SK-N-SH (cell line): ENCODE data around the gene HIF1A. TPM values are rescaled to one million over a fixed set of nuclear protein-coding genes. Genes with fewer than 3 reads are reported as not detected.

Source experiments
- CTCF ChIA-PET: fragments of 300-600, 350-600 bp; formaldehyde crosslinking; extraction: SDS; loops from one replicate; lab custom pipeline; 2021; lab: Yijun Ruan, JAX
- POLR2A ChIA-PET: fragments of 350-600 bp; sonication (Branson Sonifier 250); formaldehyde crosslinking; extraction: SDS; loops from one replicate; lab custom pipeline; 2020; ENCODE audit warnings: antibody characterized with exemption, inconsistent platforms; lab: Yijun Ruan, JAX
- DNase-seq: peaks from one replicate; pipeline ENCODE4 v3.0.0; 2012
- H2AFZ ChIP-seq: fragments of 200-600 bp; sonication (generic); 2 replicates; pipeline ENCODE4 v1.8.1; 2016; ENCODE audit warnings: antibody characterized with exemption, mild to moderate bottlenecking, low read depth
- H3F3A ChIP-seq: fragments of 200-600 bp; sonication (generic); replicated peaks from 2 replicates; pipeline ENCODE3; 2016; ENCODE audit warnings: antibody characterized with exemption, mild to moderate bottlenecking; ENCODE audit not compliant: insufficient read depth
- H3K27ac ChIP-seq, 2 experiments: fragments of 200-500 bp in 1 of 2; fragments of 200-600 bp in 1 of 2; sonication (Bioruptor generic) in 1 of 2; sonication (generic), shearing (Covaris generic) in 1 of 2; 2 replicates each; pipeline versions ENCODE4 v1.5.1 to v1.6.1; 2014 to 2016; ENCODE audit warnings: low read depth in 2 of 2, inconsistent platforms in 1 of 2, low read length in 1 of 2, mild to moderate bottlenecking in 1 of 2, mixed read lengths in 1 of 2
- H3K27me3 ChIP-seq: fragments of 200-600 bp; sonication (generic), shearing (Covaris generic); 2 replicates; pipeline ENCODE4 v1.6.1; 2016; ENCODE audit warnings: mixed run types; ENCODE audit not compliant: insufficient read depth
- H3K36me3 ChIP-seq, 2 experiments: fragments of 200-500 bp in 1 of 2; fragments of 200-600 bp in 1 of 2; sonication (Bioruptor generic) in 1 of 2; sonication (generic) in 1 of 2; replicated peaks in 1 of 2; 2 replicates each; pipeline versions ENCODE3 to v1.5.1; 2014 to 2016; ENCODE audit warnings: low read length in 1 of 2, mild to moderate bottlenecking in 1 of 2; ENCODE audit not compliant: insufficient read depth in 2 of 2, control insufficient read depth in 1 of 2
- H3K4me1 ChIP-seq, 2 experiments: fragments of 200-500 bp in 1 of 2; fragments of 200-600 bp in 1 of 2; sonication (Bioruptor generic) in 1 of 2; sonication (generic), shearing (Covaris generic) in 1 of 2; 2 replicates each; pipeline versions ENCODE4 v1.5.1 to v1.6.1; 2014 to 2016; ENCODE audit warnings: low read depth in 1 of 2, low read length in 1 of 2, mixed run types in 1 of 2; ENCODE audit not compliant: insufficient read depth in 2 of 2, control insufficient read depth in 1 of 2
- H3K4me2 ChIP-seq: fragments of 200-600 bp; sonication (generic), shearing (Covaris generic); 2 replicates; pipeline ENCODE4 v1.6.1; 2017; ENCODE audit warnings: mixed run types
- H3K4me3 ChIP-seq, 2 experiments: fragments of 200-500 bp in 1 of 2; fragments of 200-600 bp in 1 of 2; sonication (Bioruptor generic) in 1 of 2; sonication (generic), shearing (Covaris generic) in 1 of 2; 2 replicates each; pipeline versions ENCODE4 v1.5.1 to v1.8.1; 2014 to 2016; ENCODE audit warnings: low read depth in 2 of 2, inconsistent platforms in 1 of 2, low read length in 1 of 2, mild to moderate bottlenecking in 1 of 2, mixed read lengths in 1 of 2, moderate library complexity in 1 of 2
- H3K79me2 ChIP-seq: fragments of 200-600 bp; sonication (generic); 2 replicates; pipeline ENCODE4 v1.8.1; 2017; ENCODE audit warnings: mild to moderate bottlenecking; ENCODE audit not compliant: insufficient read depth
- H3K9ac ChIP-seq: fragments of 200-600 bp; sonication (generic); 2 replicates; pipeline ENCODE4 v1.6.1; 2017; ENCODE audit warnings: mixed run types
- H3K9me2 ChIP-seq: fragments of 200-600 bp; sonication (generic); 2 replicates; pipeline ENCODE4 v1.6.1; 2017; ENCODE audit warnings: mixed run types
- H3K9me3 ChIP-seq: fragments of 200-600 bp; sonication (generic); 2 replicates; pipeline ENCODE4 v1.6.1; 2017; ENCODE audit warnings: mixed run types, mild to moderate bottlenecking, moderate library complexity
- H4K20me1 ChIP-seq: fragments of 200-600 bp; sonication (generic); 2 replicates; pipeline ENCODE4 v1.6.1; 2017; ENCODE audit warnings: mild to moderate bottlenecking, mixed run types; ENCODE audit not compliant: insufficient read depth
- CHD2 ChIP-seq: fragments of 150-350 bp; IDR thresholded peaks from 2 replicates; pipeline ENCODE4 v1.6.1; 2018; ENCODE audit warnings: low read length; ENCODE audit not compliant: partially characterized antibody
- CTCF ChIP-seq: fragments of 200-600 bp; sonication (generic); IDR thresholded peaks from 2 replicates; pipeline ENCODE4 v1.6.1; 2017; ENCODE audit warnings: antibody characterized with exemption, mild to moderate bottlenecking, moderate library complexity
- EP300 ChIP-seq, 2 experiments: IDR thresholded peaks; 2 replicates each; pipeline versions ENCODE4 v1.4.0 to v1.6.1; 2012; ENCODE audit warnings: borderline replicate concordance in 1 of 2, low read depth in 1 of 2, low read length in 1 of 2
- FOXJ3 ChIP-seq: sonication (generic); formaldehyde crosslinking; IDR thresholded peaks from 2 replicates; pipeline ENCODE4 v1.5.1; 2020; ENCODE audit warnings: mild to moderate bottlenecking, missing genetic modification reagents
- FOXM1 ChIP-seq: IDR thresholded peaks from 2 replicates; pipeline ENCODE4 v1.4.0; 2012; ENCODE audit warnings: low read depth, mild to moderate bottlenecking
- GABPA ChIP-seq: IDR thresholded peaks from 2 replicates; pipeline ENCODE4 v1.4.0; 2012; ENCODE audit warnings: low read depth, mild to moderate bottlenecking
- IRF3 ChIP-seq: fragments of 150-350 bp; IDR thresholded peaks from 2 replicates; pipeline ENCODE4 v1.6.1; 2016; ENCODE audit warnings: mild to moderate bottlenecking, low read depth, low read length
- MEF2A ChIP-seq: IDR thresholded peaks from 2 replicates; pipeline ENCODE4 v1.4.0; 2012; ENCODE audit warnings: low read depth, borderline replicate concordance
- NRF1 ChIP-seq: IDR thresholded peaks from 2 replicates; pipeline ENCODE4 v1.6.1; 2012; ENCODE audit warnings: low read depth, mild to moderate bottlenecking, low read length
- PBX3 ChIP-seq: IDR thresholded peaks from 2 replicates; pipeline ENCODE4; 2012
- POLR2AphosphoS5 ChIP-seq: IDR thresholded peaks from 2 replicates; pipeline ENCODE4 v1.6.1; 2012; ENCODE audit warnings: low read depth, low read length
- RFX5 ChIP-seq: IDR thresholded peaks from 2 replicates; pipeline ENCODE4 v1.6.1; 2012; ENCODE audit warnings: mild to moderate bottlenecking, improper control_type of control experiment, low read length
- SIN3A ChIP-seq: IDR thresholded peaks from 2 replicates; pipeline ENCODE4 v1.6.1; 2012; ENCODE audit warnings: low read depth, mild to moderate bottlenecking, low read length, moderate library complexity, borderline replicate concordance
- TAF1 ChIP-seq: IDR thresholded peaks from 2 replicates; pipeline ENCODE4 v1.6.1; 2012; ENCODE audit warnings: low read depth, mild to moderate bottlenecking, low read length, moderate library complexity, borderline replicate concordance
- YY1 ChIP-seq: IDR thresholded peaks from 2 replicates; pipeline ENCODE4 v1.4.0; 2012; ENCODE audit warnings: low read depth, mild to moderate bottlenecking
- polyA plus RNA-seq, 3 experiments: library from polyadenylated mRNA; depleted of rRNA; stranded (reverse); fragments of >200 nt; gene quantifications; 2 replicates each; pipeline ENCODE4 v1.2.3, GENCODE V29; 2012

The HIF1A gene
- polyA plus RNA-seq, 1 of the 3 experiments (the other 2 are of a cell fraction) = 20.8 TPM

- no peaks in the 10 kb centered on the region for H3K36me3 ChIP-seq
- H3K4me3 ChIP-seq = no peak overlapping the region
- no peaks in the 10 kb centered on the region for H3F3A ChIP-seq
- H3K9ac ChIP-seq = no peak overlapping the region
- no peak overlapping the region for H2AFZ ChIP-seq
- no peak for DNase-seq
- no peaks in the 10 kb centered on the region for H3K27me3 ChIP-seq
- H3K9me3 ChIP-seq = no peaks in the 10 kb centered on the region
- TF ChIP-seq TAF1 = no peak
- TF ChIP-seq FOXJ3 = no peak
- TF ChIP-seq RFX5 = no peak
- no peak for TF ChIP-seq SIN3A
- TF ChIP-seq MEF2A = no peak
- no peak for TF ChIP-seq GABPA
- TF ChIP-seq PBX3 = no peak
- no peak for TF ChIP-seq NRF1
- TF ChIP-seq EP300 (IDR thresholded peaks at IDR 0.05; ENCODE audit: borderline replicate concordance in 1 of 2, low read depth in 1 of 2, low read length in 1 of 2) = no peak
- TF ChIP-seq IRF3 = no peak
- no peak for TF ChIP-seq POLR2AphosphoS5
- no peak for TF ChIP-seq CHD2
- no peak for TF ChIP-seq YY1
- TF ChIP-seq FOXM1 = no peak
- no peak for TF ChIP-seq CTCF
- no peak overlapping the region for H3K27ac ChIP-seq
- peaks cover 10% of the 10 kb centered on the region for H3K79me2 ChIP-seq
- H4K20me1 ChIP-seq = peaks cover 4% of the 10 kb centered on the region
- POLR2A ChIA-PET = no interaction called here
- CTCF ChIA-PET = interaction anchor here (0.7 to 1.0 kb wide), 3 partner anchors 8 to 906 kb away, joined by 3 to 4 read pairs (median 3); no protein-coding TSS in a partner anchor
- peaks cover 0 to 6% of the 10 kb centered on the region in 2 experiments; a peak in 2 of 4 replicates for H3K4me1 ChIP-seq
- no peak overlapping the region for H3K4me2 ChIP-seq
- no peaks in the 10 kb centered on the region for H3K9me2 ChIP-seq
These were observed 3.8 kb upstream of the HIF1A start for GRCh38 chr14:61691495-61691894.
